22Rv1 (cell line): Measurements from ENCODE around the gene UBN1.

Experiments
- CTCF ChIP-seq: fragments of 450-650 bp; IDR thresholded peaks from 2 replicates; pipeline ENCODE4 v1.5.1; 2017; ENCODE audit warnings: mild to moderate bottlenecking
- ZFX ChIP-seq: fragments of 450-650 bp; IDR thresholded peaks from 2 replicates; pipeline ENCODE4 v1.6.1; 2017; ENCODE audit warnings: antibody characterized with exemption, borderline replicate concordance

DNA sequence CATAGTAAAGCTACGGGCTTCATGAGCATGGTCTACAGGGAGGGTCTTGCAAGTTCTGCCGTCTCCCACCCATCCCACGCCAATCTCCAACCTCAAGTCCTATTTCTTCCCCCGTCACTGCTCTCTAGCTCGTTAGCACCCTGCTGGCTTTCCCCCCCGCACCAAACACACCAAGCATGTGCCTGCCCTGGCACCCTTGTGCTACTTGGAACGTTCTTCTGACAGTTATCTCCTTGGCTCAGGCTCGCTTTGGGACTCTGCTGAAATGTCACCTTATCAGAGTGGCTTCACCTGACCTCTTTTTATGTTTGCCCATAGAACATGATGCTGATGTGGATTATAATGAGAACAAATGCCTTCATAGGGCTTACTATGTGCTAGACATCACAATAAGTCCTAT, 22.1 kb upstream of the UBN1 start:
- TF ChIP-seq CTCF: no peak
- no peak for TF ChIP-seq ZFX
